PC-9 (cell line): ENCODE measurements around the gene OR4C45. TPM values are rescaled to one million over a fixed set of nuclear protein-coding genes. Genes with fewer than 3 reads are reported as not detected.

ENCODE experiments used
- BruUV-seq: library from RNA; stranded (reverse); fragments of 400-500 nt; replicated peaks from 2 replicates; lab custom pipeline; 2021; lab: Mats Ljungman, UMichigan
- CTCF ChIA-PET: fragments of 300-600 bp; sonication (Branson Sonifier 250); formaldehyde crosslinking; loops from one replicate; lab custom pipeline; 2022; ENCODE audit warnings: antibody characterized with exemption; lab: Charles Lee
- POLR2A ChIA-PET: fragments of 300-600 bp; sonication (Branson Sonifier 250); formaldehyde crosslinking; loops from one replicate; lab custom pipeline; 2022; ENCODE audit warnings: antibody characterized with exemption; ENCODE audit not compliant: unreplicated experiment; lab: Charles Lee
- DNase-seq, 2 experiments: peaks; one replicate each; pipeline versions ENCODE4 v3.0.0 to v3.0.0-alpha.2; 2015 to 2022; ENCODE audit warnings: mixed read lengths in 1 of 2
- H2AFZ ChIP-seq: fragments of 200-600 bp; sonication (generic); 2 replicates; pipeline ENCODE4 v1.8.1; 2017; ENCODE audit warnings: antibody characterized with exemption
- H3F3A ChIP-seq: fragments of 200-600 bp; sonication (generic); 2 replicates; pipeline ENCODE4 v1.8.1; 2017; ENCODE audit warnings: antibody characterized with exemption, mild to moderate bottlenecking, low read depth; ENCODE audit not compliant: insufficient read depth
- H3K27ac ChIP-seq: fragments of 200-600 bp; sonication (generic); 2 replicates; pipeline ENCODE4 v1.6.1; 2016; ENCODE audit warnings: mixed run types
- H3K27me3 ChIP-seq: fragments of 200-600 bp; sonication (generic); 2 replicates; pipeline ENCODE4 v1.6.1; 2016; ENCODE audit warnings: low read depth, mixed run types; ENCODE audit not compliant: insufficient read depth
- H3K36me3 ChIP-seq: fragments of 200-600 bp; sonication (generic); 2 replicates; pipeline ENCODE4 v1.6.1; 2016; ENCODE audit warnings: low read depth, mixed run types
- H3K4me1 ChIP-seq: fragments of 200-600 bp; sonication (generic); replicated peaks from 2 replicates; pipeline ENCODE4 v1.6.1; 2016; ENCODE audit warnings: mixed run types; ENCODE audit not compliant: insufficient read depth
- H3K4me2 ChIP-seq: fragments of 200-600 bp; sonication (generic); 2 replicates; pipeline ENCODE4 v1.6.1; 2017; ENCODE audit warnings: mixed run types
- H3K4me3 ChIP-seq: fragments of 200-600 bp; sonication (generic); 2 replicates; pipeline ENCODE4 v1.6.1; 2016; ENCODE audit warnings: mixed run types
- H3K79me2 ChIP-seq: fragments of 200-600 bp; sonication (generic); 2 replicates; pipeline ENCODE4 v1.6.1; 2017; ENCODE audit warnings: low read depth, mixed run types
- H3K9me2 ChIP-seq: fragments of 200-600 bp; sonication (generic); 2 replicates; pipeline ENCODE4 v1.8.1; 2017; ENCODE audit warnings: mild to moderate bottlenecking; ENCODE audit not compliant: insufficient read depth
- H3K9me3 ChIP-seq: fragments of 200-600 bp; sonication (generic); 2 replicates; pipeline ENCODE4 v1.8.1; 2016; ENCODE audit warnings: low read depth; ENCODE audit not compliant: insufficient read depth
- H4K20me1 ChIP-seq: fragments of 200-600 bp; sonication (generic); 2 replicates; pipeline ENCODE4 v1.8.1; 2017; ENCODE audit not compliant: insufficient read depth
- EZH2 ChIP-seq: fragments of 200-600 bp; sonication (generic); IDR thresholded peaks from 2 replicates; pipeline ENCODE4 v1.8.0; 2017; ENCODE audit warnings: antibody characterized with exemption, low read depth
- intact Hi-C: fragments of 100-400 bp; cut with micrococcal nuclease; formaldehyde crosslinking; loops from one replicate; pipeline ENCODE4 v1.10.0; 2022; ENCODE audit not compliant: unreplicated experiment
- total RNA-seq: library from RNA; stranded (reverse); gene quantifications from 2 replicates; pipeline ENCODE4 v1.2.3, GENCODE V29; 2021
- TF ChIP-seq, protein P1 (sequence below): fragments of 200-600 bp; sonication (generic); conservative IDR thresholded peaks from 2 replicates; pipeline ENCODE4 v1.6.1; 2017; ENCODE audit warnings: mixed run types, antibody characterized with exemption, mild to moderate bottlenecking, moderate library complexity

Gene OR4C45
- total RNA-seq, 1 experiment from 2014 or later: not detected

DNA sequence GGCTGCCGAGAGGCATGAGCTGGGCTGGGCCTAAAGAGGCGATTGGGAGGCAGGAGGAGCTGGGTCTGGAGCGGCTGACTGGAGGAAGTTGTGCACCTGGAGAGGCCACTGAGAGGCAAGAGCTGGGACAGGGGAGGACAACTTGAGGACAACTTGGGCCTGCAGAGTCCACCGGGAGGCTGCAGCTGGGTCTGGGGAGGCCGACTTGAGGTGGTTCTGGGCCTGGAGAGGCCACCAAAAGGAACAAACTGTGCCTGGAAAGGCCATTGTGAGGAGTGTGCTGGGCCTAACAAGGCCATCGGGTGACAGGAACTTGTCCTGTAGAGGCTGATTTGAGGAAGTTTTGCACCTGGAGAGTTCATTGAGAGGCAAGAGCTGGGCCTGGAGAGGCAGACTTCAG is 41.5 kb downstream of the OR4C45 start:
- Histone ChIP-seq H3K9me2 (no peaks in the 10 kb centered on the region), H3K4me1 (no peaks in the 10 kb centered on the region), H3K79me2 (no peaks in the 10 kb centered on the region), H4K20me1 (no peaks in the 10 kb centered on the region), H3K4me3 (no peak overlapping the region), H2AFZ (no peak overlapping the region), H3K27ac (no peak overlapping the region), H3K4me2 (no peak overlapping the region), H3K9me3 (no peaks in the 10 kb centered on the region), H3K36me3 (no peaks in the 10 kb centered on the region), H3F3A (no peaks in the 10 kb centered on the region), H3K27me3 (no peaks in the 10 kb centered on the region)
- BruUV-seq: no TSS peak
- ChIA-PET CTCF (no interaction called here), POLR2A (no interaction called here)
- no peak for DNase-seq
- intact Hi-C loops: no loop called here
- TF ChIP-seq, protein P1, sequence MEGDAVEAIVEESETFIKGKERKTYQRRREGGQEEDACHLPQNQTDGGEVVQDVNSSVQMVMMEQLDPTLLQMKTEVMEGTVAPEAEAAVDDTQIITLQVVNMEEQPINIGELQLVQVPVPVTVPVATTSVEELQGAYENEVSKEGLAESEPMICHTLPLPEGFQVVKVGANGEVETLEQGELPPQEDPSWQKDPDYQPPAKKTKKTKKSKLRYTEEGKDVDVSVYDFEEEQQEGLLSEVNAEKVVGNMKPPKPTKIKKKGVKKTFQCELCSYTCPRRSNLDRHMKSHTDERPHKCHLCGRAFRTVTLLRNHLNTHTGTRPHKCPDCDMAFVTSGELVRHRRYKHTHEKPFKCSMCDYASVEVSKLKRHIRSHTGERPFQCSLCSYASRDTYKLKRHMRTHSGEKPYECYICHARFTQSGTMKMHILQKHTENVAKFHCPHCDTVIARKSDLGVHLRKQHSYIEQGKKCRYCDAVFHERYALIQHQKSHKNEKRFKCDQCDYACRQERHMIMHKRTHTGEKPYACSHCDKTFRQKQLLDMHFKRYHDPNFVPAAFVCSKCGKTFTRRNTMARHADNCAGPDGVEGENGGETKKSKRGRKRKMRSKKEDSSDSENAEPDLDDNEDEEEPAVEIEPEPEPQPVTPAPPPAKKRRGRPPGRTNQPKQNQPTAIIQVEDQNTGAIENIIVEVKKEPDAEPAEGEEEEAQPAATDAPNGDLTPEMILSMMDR: no peak
- no peak for TF ChIP-seq EZH2

DNA sequence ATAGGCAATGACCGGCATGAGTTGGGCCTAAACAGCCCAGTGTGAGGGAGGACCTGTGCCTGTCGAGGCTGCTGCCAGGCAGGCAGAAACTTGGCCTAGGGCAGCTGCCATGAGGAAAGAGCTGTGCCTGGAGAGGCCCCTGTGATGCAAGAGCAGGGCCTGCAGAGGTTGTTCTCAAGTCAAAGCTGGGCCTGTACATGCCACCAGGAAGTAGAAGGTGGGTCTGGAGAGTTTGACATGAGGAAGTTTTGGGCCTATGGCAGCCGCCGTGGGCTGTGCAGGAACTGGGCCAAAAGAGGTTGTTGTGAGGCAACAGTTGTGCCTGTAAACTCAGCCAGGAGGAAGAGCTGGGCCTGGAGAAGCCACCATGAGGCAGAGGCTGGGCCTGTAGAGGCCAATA is 43.2 kb downstream of the OR4C45 start:
- H3K27ac ChIP-seq: no peak overlapping the region
- H3K9me2 ChIP-seq: no peaks in the 10 kb centered on the region
- peaks cover 6% of the 10 kb centered on the region; the same call in 1 of the 2 replicates for H3K4me1 ChIP-seq
- no peaks in the 10 kb centered on the region for H3K79me2 ChIP-seq
- H3K4me3 ChIP-seq: no peak overlapping the region
- no TSS peak for BruUV-seq
- H3K27me3 ChIP-seq: no peaks in the 10 kb centered on the region
- H2AFZ ChIP-seq: no peak overlapping the region
- no peaks in the 10 kb centered on the region for H3K36me3 ChIP-seq
- no peak overlapping the region for H3K4me2 ChIP-seq
- H3K9me3 ChIP-seq: no peaks in the 10 kb centered on the region
- no peaks in the 10 kb centered on the region for H4K20me1 ChIP-seq
- no peaks in the 10 kb centered on the region for H3F3A ChIP-seq
- POLR2A ChIA-PET: no interaction called here
- CTCF ChIA-PET: no interaction called here
- no peak for TF ChIP-seq EZH2
- TF ChIP-seq, protein P1: no peak
- intact Hi-C loops: no loop called here
- DNase-seq: no peak

DNA sequence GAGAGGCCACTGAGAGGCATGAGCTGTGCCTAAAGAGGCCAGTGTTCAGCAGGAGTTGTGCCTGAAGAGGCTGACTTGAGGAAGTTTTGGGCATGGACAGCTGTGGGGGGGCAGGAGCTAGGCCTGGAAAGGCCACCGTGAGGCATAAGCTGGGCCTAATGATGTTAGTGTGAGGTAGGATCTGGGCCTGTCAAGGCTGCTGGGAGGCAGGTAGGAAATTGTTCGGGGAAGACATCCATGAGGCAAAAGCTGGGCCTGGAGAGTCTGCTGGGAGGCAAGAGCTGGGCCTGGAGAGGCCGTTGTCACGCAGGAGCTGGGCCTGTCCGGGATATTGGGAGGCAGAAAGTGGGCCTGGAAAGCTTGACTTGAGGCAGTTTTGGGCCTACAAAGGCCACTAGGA is 44.9 kb downstream of the OR4C45 start:
- Histone ChIP-seq H3K9me2 (no peaks in the 10 kb centered on the region), H3F3A (no peaks in the 10 kb centered on the region), H3K36me3 (no peaks in the 10 kb centered on the region), H3K9me3 (no peaks in the 10 kb centered on the region), H4K20me1 (no peaks in the 10 kb centered on the region), H3K79me2 (no peaks in the 10 kb centered on the region), H3K27ac (no peak overlapping the region), H3K4me3 (no peak overlapping the region), H3K27me3 (no peaks in the 10 kb centered on the region), H3K4me1 (peaks cover 11% of the 10 kb centered on the region; the same call in 1 of the 2 replicates), H2AFZ (no peak overlapping the region), H3K4me2 (no peak overlapping the region)
- BruUV-seq: no TSS peak
- ChIA-PET CTCF (no interaction called here), POLR2A (no interaction called here)
- intact Hi-C loops: no loop called here
- no peak for TF ChIP-seq EZH2
- TF ChIP-seq, protein P1: no peak
- DNase-seq: no peak
